ENCODE data around the gene ZFAND2A. TPM values are rescaled to one million over a fixed set of nuclear protein-coding genes. Genes with fewer than 3 reads are reported as not detected.

ZFAND2A gene
- total RNA-seq, 4 donors from 2014 or later = 12.0 to 17.9 (median 14.1) TPM

- TF ChIP-seq CTCF (IDR thresholded peaks at IDR 0.05 in 4 of 5, conservative IDR thresholded peaks at IDR 0.05 in 1 of 5) = peak; percentile 67 to 91 (median 84)
- TF ChIP-seq POLR2A (IDR thresholded peaks at IDR 0.05) = no peak
- H3K4me3 ChIP-seq = peak overlapping the region; percentile 8 to 45 (median 37)
- intact Hi-C loops (cut with DNase I; ENCODE audit: low total_unique reads) (loop anchor here (1.0 kb wide), 1 partner anchor 89 kb away; no protein-coding TSS in a partner anchor), in situ Hi-C loops (cut with MboI; ENCODE audit: low sequenced_read_pairs in 4 of 4) (loop anchor here in 1 of 4 donors (5.0 kb wide), 1 partner anchor 89 kb away; the partner anchor contains the start of gene GPER1)
- H3K36me3 ChIP-seq = no peaks in the 10 kb centered on the region
- peaks cover 0 to 5% (median 5%) of the 10 kb centered on the region in 3 donors for H3K27me3 ChIP-seq
- no peaks in the 10 kb centered on the region for H3K9me3 ChIP-seq
- H3K4me1 ChIP-seq = peaks cover 4 to 8% of the 10 kb centered on the region in 2 donors
- ATAC-seq (peak; percentile 83 to 92), DNase-seq (peak; percentile 41 to 65)
- H3K27ac ChIP-seq = peak overlapping the region in 1 of 4 donors; percentile 37
These were observed 16.2 kb upstream of the ZFAND2A start for GRCh38 chr7:1175967-1176851.

DNA sequence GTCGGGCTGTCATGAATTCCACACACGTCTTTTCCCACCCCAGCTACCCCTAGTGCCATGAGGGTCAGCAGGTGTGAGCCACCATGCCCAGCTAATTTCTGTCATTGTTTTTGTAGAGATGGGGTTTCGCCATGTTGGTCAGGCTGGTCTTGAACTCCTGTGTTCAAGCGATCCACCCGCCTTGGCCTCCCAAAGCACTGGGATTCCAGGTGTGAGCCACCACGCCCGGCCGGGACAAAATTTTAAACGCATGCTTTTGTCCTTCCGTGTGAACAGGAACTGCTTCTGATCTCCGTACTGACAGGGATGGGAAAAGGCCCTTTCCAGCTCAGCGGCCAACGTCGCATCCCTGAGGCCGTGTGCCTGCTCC, 15.6 kb upstream of the ZFAND2A start:
- Histone ChIP-seq H3K4me3 (peak overlapping the region in 3 of 4 donors; percentile 37 to 45 (median 37)), H3K36me3 (no peaks in the 10 kb centered on the region), H3K27me3 (peaks cover 0 to 5% (median 4%) of the 10 kb centered on the region in 3 donors), H3K27ac (peak overlapping the region in 1 of 4 donors; percentile 37), H3K9me3 (no peaks in the 10 kb centered on the region), H3K4me1 (peaks cover 4 to 8% of the 10 kb centered on the region in 2 donors)
- DNase-seq = no peak
- ATAC-seq = no peak
- TF ChIP-seq CTCF (IDR thresholded peaks at IDR 0.05 in 4 of 5, conservative IDR thresholded peaks at IDR 0.05 in 1 of 5) (no peak), POLR2A (IDR thresholded peaks at IDR 0.05) (no peak)
- intact Hi-C loops (cut with DNase I; ENCODE audit: low total_unique reads) = no loop called here
- in situ Hi-C loops (cut with MboI; ENCODE audit: low sequenced_read_pairs in 4 of 4) = loop anchor here in 1 of 4 donors (5.0 kb wide), 1 partner anchor 88 kb away; the partner anchor contains the start of gene GPER1

- TF ChIP-seq CTCF (IDR thresholded peaks at IDR 0.05 in 4 of 5, conservative IDR thresholded peaks at IDR 0.05 in 1 of 5) = no peak
- TF ChIP-seq POLR2A (IDR thresholded peaks at IDR 0.05) = no peak
- Histone ChIP-seq H3K27ac (no peak overlapping the region), H3K36me3 (no peaks in the 10 kb centered on the region), H3K4me3 (no peak overlapping the region), H3K27me3 (peaks cover 0 to 5% (median 4%) of the 10 kb centered on the region in 3 donors), H3K9me3 (no peaks in the 10 kb centered on the region), H3K4me1 (peaks cover 5 to 9% of the 10 kb centered on the region in 2 donors)
- ATAC-seq = no peak
- in situ Hi-C loops (cut with MboI; ENCODE audit: low sequenced_read_pairs in 4 of 4) = loop anchor here in 3 of 4 donors (5.0 to 25.0 kb wide), 2 partner anchors 88 to 188 kb away; partner anchors contain the start of genes COX19 (in 2 of the 3), CYP2W1 (in 2 of the 3) and GPER1 (in 2 of the 3)
- no peak for DNase-seq
- intact Hi-C loops (cut with DNase I; ENCODE audit: low total_unique reads) = no loop called here
These were observed 15.0 kb upstream of the ZFAND2A start for GRCh38 chr7:1174881-1175596.

- in situ Hi-C loops (cut with MboI; ENCODE audit: low sequenced_read_pairs in 4 of 4) (loop anchor here in 2 of 4 donors (5.0 to 25.0 kb wide), 2 partner anchors 87 to 187 kb away; partner anchors contain the start of genes COX19 (in 2 of the 2), CYP2W1 (in 2 of the 2) and GPER1 (in 1 of the 2)), intact Hi-C loops (cut with DNase I; ENCODE audit: low total_unique reads) (no loop called here)
- TF ChIP-seq CTCF (IDR thresholded peaks at IDR 0.05 in 4 of 5, conservative IDR thresholded peaks at IDR 0.05 in 1 of 5) (no peak), POLR2A (IDR thresholded peaks at IDR 0.05) (no peak)
- Histone ChIP-seq H3K4me3 (no peak overlapping the region), H3K36me3 (no peaks in the 10 kb centered on the region), H3K27me3 (peaks cover 0 to 4% (median 3%) of the 10 kb centered on the region in 3 donors), H3K9me3 (no peaks in the 10 kb centered on the region), H3K4me1 (peaks cover 16 to 19% of the 10 kb centered on the region in 2 donors), H3K27ac (no peak overlapping the region)
- no peak for ATAC-seq
- DNase-seq = no peak
These were observed 14.0 kb upstream of the ZFAND2A start for GRCh38 chr7:1174002-1174401.

Measured in gastrocnemius medialis (tissue), 4 donors.